HG03460 (cell line): ENCODE results near the gene MS4A18.
A peak's percentile ranks its signal among the peaks of the same experiment; 100 is the strongest.

Experiments used
- ATAC-seq: cut with Tn5 transposase; IDR thresholded peaks from one replicate; pipeline ENCODE4 v1.9.1; 2021; ENCODE audit not compliant: unreplicated experiment

Gene MS4A18

GRCh38 chr11:60765355-60765754 lies 40.8 kb downstream of the MS4A18 start:
- no peak for ATAC-seq

- no peak for ATAC-seq
Measured at GRCh38 chr11:60766547-60766946, 42.0 kb downstream of the MS4A18 start.

- ATAC-seq = no peak
Measured at GRCh38 chr11:60767388-60767811, 42.9 kb downstream of the MS4A18 start.

DNA sequence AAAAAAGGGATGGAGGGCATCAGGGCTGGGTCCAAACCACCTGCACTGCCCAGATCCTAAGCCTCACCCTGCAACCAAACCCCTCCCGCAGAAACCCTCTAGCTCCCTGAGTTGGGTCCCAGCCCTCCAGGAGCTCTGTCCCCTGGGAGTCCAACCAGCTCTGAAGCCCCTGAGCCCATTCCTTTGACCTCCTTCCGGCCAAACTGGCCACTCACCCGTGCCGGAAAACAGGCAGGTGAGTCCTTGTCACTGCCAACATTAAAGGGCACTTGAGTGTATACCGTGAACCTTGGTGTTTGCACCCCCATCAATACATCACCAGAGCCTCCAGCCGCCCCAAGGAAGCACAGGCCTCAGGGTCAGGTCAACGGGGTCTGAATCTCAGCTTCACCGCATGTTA lies 43.7 kb downstream of the MS4A18 start:
- ATAC-seq = no peak

DNA sequence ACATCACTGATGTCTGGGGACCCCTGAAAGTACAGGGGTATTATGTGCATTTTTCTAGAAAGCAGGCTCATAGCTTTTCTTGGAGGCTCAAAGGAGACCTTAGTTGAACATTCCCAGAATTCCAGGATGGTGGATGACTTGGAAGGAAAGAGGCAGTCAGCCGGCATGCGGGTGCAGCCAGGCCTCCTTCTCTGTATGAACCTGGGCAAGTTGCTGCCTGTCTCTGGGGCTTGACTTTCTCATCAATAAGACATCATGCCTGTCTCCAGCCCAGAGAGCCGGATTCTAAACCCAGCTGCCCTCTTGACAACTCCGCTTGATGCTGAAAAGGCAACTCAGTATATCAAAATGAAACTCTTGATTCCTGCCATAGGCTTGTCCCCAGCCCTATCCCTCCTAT lies 44.8 kb downstream of the MS4A18 start:
- no peak for ATAC-seq

- ATAC-seq = no peak
Measured at GRCh38 chr11:60769811-60770210, 45.3 kb downstream of the MS4A18 start.

DNA sequence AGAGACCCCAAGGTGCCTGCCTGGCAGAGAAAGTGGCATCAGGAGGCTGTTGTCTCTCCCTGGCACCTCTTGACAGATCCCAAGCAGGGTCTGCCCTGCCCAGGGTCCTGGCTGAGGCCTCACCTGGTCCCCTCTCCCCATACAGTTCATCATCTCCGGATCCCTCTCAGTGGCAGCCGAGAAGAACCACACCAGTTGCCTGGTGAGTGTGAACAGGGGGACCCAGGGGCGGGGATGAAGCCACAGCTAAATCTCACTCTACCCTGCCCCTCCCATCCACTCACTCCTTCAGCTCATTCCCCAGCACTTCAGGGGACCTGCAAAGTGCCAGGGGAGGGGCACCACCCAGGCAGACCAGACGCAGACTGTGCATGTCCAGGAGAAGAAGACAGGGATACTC lies 46.6 kb downstream of the MS4A18 start:
- ATAC-seq = no peak

DNA sequence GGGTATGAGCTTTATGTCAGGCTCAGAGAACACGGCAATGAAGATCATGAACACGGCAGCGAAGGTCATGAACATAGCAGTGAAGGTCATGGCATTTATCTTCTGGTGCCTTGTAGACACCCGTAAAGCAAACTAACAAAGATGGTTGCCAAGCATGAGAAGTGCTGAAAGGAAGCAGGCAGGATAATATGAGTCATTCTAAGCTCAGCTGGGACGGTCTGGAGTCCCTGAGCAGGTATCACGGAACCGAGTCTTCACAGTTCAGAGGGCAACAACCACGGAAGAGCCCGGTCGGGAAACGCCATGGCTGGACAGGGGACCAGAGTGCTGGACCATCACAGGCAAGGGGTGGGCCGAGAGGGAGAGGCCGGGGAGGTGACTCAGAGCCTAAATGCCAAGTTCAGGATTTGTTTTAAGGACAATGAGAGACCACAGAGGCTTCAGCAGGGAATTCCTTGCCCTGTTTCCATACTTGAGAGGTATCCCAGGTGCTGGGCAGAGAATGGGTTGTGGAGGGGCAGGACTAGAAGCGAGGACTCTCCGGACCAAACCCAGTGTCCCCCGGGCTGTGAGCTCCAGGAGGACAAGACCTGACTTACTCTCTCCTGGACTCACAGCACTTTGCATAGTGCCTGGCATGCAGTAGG lies 47.5 kb downstream of the MS4A18 start:
- ATAC-seq = no peak

DNA sequence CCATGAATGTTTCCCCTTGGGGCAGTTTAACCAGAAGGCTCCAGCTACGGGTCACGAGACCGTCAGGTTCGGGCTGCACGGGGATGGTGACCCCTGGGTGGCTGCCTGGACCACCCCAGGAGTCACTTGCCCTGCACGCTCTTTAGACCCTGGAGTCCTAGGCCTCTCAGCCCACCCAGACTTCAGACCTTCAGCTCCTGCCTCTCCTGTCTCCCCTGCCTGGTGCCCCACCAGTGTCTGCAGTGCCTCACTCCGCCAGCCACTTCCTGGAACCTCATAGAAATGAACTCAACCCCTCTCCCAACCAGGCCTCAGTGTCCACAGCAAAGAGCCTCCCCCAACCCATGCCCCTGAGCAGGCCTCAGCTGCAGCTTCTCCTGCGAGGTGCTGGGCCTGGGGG lies 48.1 kb downstream of the MS4A18 start:
- ATAC-seq = no peak

DNA sequence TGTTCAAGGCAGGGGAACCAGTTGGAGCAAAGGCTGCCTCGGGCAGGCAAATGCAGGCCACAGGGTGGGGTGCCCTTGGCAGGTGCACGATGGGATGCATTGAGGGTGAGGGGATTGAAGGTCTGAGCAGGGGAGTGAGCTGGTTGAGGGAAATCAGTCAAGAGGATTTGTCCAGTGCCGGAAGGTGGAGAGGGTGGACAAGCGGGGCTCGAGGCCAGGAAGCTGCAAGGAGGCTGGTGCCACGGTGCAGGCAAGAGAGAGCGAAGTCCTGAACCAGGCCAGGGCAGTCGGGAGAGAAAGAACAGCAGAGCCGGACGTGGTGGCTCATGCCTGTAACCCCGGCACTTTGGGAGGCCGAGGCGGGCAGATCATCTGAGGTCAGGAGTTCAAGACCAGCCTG lies 50.2 kb downstream of the MS4A18 start:
- ATAC-seq = no peak

DNA sequence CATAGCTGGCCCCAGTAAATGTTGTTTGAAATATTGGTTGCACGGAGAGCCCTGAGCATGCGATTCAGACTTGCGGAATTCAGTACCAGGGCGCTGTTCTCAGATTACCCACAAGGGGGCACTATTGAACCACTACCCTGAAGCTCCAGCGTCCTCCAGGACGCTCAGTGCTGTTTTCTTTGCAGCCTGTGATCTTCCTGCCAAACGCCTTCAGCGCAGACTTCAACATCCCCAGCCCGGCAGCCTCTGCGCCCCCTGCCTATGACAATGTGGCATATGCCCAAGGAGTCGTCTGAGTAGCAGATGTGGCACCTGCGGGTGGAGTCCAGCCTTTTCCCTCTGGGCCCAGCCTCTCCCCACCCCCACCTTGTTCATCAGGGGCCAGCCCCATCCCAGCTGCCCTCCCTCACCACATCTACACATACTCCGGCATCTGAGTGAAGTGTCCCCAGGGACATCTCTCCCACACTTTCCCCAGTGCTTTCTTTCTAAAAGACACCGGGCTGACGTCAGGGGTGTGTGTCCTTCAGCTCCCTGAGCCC lies 51.0 kb downstream of the MS4A18 start:
- peak; percentile 78 for ATAC-seq

DNA sequence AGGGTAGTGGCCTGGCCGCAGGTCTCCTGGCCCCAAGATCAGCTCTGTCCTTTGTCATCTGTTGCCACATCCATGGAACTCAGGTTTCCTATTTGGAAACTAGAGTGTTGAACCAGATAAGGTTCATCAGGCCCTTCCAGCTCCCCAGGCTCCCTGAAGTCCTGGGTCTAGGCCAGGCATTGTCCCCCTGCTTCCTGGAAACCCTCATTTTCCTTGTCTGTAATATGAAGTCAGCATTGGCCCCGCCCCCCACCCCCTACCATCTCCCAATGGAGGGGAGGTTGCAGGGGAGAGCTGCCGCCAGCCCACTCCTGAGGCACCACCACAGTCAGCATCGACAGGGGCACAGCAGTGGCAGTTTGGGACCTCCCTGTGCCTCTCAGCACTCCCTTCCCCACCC lies 51.6 kb downstream of the MS4A18 start:
- ATAC-seq = no peak

GRCh38 chr11:60777106-60777505 lies 52.6 kb downstream of the MS4A18 start:
- no peak for ATAC-seq

- no peak for ATAC-seq
Measured at GRCh38 chr11:60777572-60777971, 53.1 kb downstream of the MS4A18 start.

- no peak for ATAC-seq
Measured at GRCh38 chr11:60780065-60780464, 55.5 kb downstream of the MS4A18 start.

DNA sequence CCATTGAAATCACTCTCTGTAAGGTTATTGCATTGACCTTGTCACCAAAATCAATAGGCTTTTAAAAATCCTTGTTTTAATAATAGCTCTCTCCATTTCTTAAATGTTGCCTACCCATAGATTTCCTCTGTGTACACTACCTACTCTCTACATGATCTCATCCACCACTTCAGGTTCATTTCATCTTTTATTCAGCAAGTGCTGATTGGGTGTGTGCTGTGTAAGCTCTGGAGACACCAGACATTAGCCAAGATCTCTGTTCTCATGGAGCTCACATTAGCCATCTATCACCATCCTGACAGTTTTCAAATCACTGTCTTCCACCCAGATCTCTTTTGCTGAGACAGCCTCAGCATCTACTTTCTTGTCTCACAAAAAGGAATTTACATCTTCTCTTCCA lies 56.3 kb downstream of the MS4A18 start:
- no peak for ATAC-seq

DNA sequence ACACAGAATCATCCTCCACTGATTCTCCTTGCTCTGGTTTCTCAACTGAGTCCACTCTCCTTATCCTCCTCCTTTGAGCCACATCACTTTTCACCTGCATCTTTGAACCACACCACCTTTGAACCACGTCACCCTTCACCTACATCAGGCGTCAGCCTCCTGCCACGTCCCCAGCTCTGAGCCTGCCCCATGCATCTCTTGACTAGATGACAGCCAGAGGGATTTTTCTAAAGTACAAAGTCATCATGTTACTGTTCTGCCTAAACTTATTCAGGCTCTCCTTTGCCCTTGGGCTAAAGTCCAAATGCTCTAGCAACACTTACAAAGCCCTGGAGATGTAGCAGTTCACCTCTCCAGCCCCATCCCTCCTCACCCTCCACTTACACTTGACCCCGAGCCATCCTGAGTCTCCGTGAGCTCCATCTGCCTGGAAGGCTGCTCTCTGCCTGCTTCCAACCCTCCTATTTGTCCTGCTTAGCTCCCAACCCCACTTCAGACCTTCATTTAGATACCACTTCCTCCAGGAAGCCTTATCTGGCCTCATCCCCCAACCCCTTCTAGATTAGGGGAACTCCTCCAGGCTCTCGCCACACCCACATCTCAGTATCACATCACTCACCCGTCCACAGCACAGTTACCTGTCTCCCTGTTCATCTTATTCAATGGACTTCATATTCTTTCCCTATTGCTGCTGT lies 56.9 kb downstream of the MS4A18 start:
- ATAC-seq = no peak

DNA sequence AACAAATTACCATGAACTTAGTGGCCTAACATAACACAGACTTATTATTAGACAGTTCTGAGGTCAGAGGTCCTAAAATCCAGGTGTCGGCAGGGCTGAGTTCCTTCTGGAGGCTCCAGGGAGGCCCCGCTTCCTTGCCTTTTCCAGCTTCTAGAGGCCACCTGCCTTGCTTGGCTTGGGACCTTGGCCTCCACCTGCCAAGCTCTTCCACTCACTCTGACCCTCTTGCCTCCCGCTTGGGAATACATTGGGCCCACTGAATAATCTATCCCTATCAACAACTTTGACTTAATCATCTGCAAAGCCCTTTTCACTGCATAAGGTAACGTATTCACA lies 57.4 kb downstream of the MS4A18 start:
- no peak for ATAC-seq

GRCh38 chr11:60782393-60783140 lies 58.0 kb downstream of the MS4A18 start:
- ATAC-seq = no peak

- no peak for ATAC-seq
Measured at GRCh38 chr11:60783141-60783484, 58.6 kb downstream of the MS4A18 start.

- no peak for ATAC-seq
Measured at GRCh38 chr11:60783911-60784310, 59.4 kb downstream of the MS4A18 start.

DNA sequence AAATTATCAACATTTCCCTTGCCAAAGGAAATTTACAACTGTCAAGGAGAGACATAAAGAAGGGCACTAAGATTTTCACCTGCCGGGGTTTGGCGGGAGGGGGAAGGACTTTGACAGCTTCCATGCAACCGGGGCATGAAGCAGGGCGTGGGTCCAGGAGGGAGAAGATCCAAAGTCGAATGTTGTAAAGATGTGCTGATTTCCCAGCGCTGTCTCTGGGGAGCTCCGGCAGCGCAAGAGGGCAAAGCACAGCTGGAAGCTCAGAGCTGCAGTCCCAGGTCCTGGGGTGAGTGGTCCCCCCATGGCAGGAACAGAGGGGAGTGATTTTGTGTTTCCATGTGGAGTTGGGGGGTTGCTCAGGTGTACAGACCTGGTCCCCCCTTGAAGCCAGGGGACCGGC lies 60.6 kb downstream of the MS4A18 start, which contains the start of gene MS4A10:
TSS of gene MS4A10 (plus strand) at position 198 of the 400 bp plus-strand sequence. CDS start 5,003 bp downstream, outside the sequence.
- ATAC-seq = no peak
